GM12865 (cell line): ENCODE data around the gene SMG6.

ENCODE experiments used
- DNase-seq: peaks from one replicate; pipeline ENCODE4 v3.0.0; 2010; ENCODE audit warnings: low read depth
- H3K4me3 ChIP-seq: 2 replicates; pipeline ENCODE4 v1.5.1; 2011; ENCODE audit warnings: mild to moderate bottlenecking, low read depth, low read length, control low read depth
- TF ChIP-seq, protein P1 (sequence below): IDR thresholded peaks from 2 replicates; pipeline ENCODE4 v1.5.1; 2011; ENCODE audit warnings: low read length, control low read depth, low read depth, inconsistent platforms; ENCODE audit not compliant: insufficient read depth; ENCODE audit errors: missing control alignments

SMG6 gene

DNA sequence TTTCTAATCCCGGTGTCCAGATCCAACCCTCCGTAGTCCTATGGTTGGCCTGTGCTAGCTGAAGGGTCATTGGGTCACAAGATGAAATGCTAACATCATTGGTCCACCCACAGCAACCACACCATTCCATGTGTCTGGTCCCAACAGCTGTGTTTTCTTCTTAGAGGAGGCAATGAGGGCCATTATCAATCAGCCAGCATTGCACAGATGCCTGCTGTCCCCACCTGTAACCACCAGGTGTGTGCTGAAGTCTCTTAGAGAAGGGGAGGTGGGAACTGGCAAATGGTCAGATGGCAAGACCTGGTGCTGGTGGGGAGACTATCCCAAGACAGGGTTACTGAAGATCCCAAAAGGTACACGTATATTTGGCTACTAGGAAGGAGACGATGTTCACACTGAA lies 211.3 kb downstream of the SMG6 start:
- TF ChIP-seq, protein P1, sequence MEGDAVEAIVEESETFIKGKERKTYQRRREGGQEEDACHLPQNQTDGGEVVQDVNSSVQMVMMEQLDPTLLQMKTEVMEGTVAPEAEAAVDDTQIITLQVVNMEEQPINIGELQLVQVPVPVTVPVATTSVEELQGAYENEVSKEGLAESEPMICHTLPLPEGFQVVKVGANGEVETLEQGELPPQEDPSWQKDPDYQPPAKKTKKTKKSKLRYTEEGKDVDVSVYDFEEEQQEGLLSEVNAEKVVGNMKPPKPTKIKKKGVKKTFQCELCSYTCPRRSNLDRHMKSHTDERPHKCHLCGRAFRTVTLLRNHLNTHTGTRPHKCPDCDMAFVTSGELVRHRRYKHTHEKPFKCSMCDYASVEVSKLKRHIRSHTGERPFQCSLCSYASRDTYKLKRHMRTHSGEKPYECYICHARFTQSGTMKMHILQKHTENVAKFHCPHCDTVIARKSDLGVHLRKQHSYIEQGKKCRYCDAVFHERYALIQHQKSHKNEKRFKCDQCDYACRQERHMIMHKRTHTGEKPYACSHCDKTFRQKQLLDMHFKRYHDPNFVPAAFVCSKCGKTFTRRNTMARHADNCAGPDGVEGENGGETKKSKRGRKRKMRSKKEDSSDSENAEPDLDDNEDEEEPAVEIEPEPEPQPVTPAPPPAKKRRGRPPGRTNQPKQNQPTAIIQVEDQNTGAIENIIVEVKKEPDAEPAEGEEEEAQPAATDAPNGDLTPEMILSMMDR: no peak
- H3K4me3 ChIP-seq: no peak overlapping the region
- DNase-seq: no peak

DNA sequence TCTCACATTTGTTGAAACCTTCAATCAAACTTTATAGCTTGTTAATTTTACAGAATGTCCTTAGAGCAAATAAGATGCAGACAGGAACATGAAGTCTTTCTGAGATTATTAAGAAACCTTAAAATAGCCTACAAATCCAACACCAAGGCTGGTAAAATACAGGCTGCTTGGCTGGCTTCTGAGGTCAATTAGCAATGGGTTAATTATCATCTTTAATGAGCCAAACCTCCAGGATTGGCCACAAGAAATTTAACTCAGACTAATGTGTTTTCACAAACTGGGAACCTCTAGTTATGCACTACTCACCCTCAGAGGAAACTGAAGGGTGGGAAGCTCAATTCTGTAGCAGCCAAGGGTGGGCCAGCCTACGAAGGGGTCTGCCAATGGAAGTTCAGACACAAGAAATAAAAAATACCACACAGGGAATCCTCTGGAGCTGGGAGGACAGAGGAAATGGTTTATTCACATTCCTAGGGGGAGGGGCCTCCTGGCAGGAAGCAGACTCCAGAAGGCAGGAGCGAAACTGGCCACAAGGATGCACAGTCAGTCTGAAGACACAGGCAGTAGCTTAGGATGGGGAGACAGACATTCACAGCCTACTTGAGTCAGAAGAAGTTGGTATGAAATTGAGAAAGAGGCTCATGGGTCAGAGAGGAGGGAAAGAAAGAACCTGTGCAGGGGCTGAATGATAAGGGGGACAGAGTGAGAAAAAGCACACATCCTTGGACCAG lies 212.6 kb downstream of the SMG6 start:
- TF ChIP-seq, protein P1: no peak
- peak; percentile 41 for DNase-seq
- peak overlapping the region; percentile 79 for H3K4me3 ChIP-seq

DNA sequence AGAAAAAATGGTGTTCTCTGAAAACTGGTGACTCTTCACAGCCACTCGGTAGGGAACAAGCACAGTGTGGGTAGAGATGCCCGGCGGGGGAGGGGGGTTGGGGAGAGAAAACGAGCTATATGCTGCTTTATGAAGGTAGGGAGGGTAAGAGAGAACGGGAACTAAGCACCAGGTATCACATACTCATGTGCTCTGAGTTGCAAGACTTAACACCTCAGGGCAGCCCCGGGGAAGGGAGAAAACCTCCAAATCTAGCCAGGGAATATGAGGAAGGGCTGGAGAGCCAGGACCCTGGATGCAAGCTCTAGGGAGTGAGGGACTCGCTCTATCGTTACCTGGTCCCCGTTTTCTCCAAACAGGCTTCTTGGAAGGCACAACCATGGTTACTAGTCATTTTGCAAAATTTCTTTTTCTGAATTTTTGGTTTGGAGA lies 213.4 kb downstream of the SMG6 start:
- TF ChIP-seq, protein P1: no peak
- peak; percentile 61 for DNase-seq
- H3K4me3 ChIP-seq: peak overlapping the region; percentile 79

DNA sequence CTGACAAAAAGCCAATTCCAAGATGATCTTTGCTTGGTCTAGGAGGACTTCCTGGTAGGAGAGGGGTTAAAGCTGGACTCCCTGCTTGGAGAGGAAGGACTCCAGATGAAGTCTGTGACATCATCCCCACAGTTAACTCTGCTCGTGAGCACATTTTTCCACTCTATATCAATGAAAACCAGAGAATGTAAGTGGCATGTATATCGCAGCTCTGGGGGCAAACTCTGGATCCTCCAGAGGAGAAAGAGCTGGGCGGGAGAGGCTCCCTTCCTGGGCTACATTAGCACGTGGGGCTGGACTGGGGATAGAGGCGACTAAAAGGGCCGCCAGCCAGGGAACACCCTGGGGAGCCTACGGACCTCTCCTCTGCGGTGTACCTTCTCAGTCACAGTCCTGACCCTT lies 214.6 kb downstream of the SMG6 start:
- H3K4me3 ChIP-seq: peak overlapping the region; percentile 79
- TF ChIP-seq, protein P1: no peak
- DNase-seq: peak; percentile 31

DNA sequence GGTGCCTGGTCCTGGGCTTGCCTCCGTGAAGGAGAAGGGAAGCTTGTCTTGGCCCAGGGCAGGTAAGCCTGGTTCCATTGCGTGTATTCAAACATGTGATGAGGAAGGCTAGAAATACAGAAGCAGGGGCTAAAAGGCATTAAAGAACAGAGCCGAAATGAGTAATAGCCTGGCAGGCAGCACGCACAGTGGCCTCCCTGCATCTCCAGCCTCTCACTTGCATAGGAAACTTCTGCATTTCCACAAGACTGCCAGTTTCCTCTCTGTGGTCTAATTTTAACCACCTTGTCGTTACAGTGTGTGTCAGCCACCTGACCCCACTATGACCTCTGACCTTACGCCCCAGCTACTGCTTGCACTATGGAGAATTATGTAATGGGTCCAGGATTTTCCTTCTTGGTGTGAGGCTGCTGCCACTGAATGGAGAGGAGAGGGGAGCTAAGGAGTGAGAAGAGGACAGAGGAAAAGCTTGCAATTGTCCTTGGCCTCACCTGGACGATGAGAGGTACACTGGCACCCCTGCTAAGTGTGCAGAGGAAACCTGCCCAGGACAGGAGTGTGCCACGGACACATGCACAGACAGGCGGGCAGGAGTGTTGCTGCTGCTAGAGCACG lies 215.9 kb downstream of the SMG6 start:
- TF ChIP-seq, protein P1: no peak
- H3K4me3 ChIP-seq: peak overlapping the region; percentile 79
- DNase-seq: peak; percentile 93

DNA sequence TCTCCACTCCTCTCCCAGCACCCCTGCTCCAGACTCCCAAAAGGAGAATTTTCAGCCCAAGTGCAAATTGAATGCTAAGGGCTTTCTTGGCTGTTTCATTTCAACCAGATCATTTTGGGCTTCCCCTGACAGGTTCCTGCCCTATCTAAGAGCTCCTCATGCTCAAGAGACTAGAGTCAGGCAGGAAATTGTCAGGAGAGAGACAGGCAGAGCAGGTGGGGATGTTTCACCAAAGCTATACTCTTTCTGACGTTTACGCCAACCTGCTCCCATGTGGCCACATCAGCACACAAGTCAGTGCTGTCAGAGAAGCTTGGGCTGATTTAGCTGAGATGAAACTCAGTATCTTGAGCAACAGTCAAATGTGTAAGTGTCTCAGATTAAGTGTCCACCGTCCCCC lies 217.3 kb downstream of the SMG6 start:
- TF ChIP-seq, protein P1: no peak
- no peak overlapping the region for H3K4me3 ChIP-seq
- DNase-seq: peak; percentile 63

DNA sequence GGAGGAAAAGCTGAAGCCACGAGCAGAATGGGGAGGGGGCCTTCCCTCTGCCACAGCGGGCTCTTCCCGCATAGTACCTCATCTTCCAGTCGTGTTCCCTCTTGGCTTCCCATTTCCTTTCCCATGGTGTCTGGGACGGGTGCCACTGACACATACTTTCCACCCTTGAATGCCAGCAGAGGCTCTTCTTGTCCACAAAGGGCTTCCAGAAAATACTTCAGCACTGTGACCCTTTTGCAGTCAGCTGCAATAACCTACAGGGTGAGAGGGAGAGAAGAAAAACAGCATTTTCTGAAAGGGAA lies 218.0 kb downstream of the SMG6 start:
- H3K4me3 ChIP-seq: no peak overlapping the region
- no peak for DNase-seq
- TF ChIP-seq, protein P1: no peak
